ENCODE results near the gene FGF8.

GRCh38 chr10:101793526-101793925, 17.6 kb upstream of the FGF8 start:
- no peak for TF ChIP-seq CTCF (IDR thresholded peaks at IDR 0.05; ENCODE audit: low read depth, low read length)
- TF ChIP-seq EZH2phosphoT487 (IDR thresholded peaks at IDR 0.05; ENCODE audit: low read depth): no peak
